ENCODE measurements around the gene PTPRT.

The PTPRT gene

GRCh38 chr20:42697962-42698361, 491.7 kb downstream of the PTPRT start:
- H3K4me3 ChIP-seq (ENCODE audit: low read depth, low read length) = no peak overlapping the region
- TF ChIP-seq POLR2A (IDR thresholded peaks at IDR 0.05; ENCODE audit: extremely low read depth, insufficient read length) (no peak), MYC (IDR thresholded peaks at IDR 0.05; ENCODE audit: low read depth, low read length) (no peak), MAX (IDR thresholded peaks at IDR 0.05; ENCODE audit: low read depth, low read length) (no peak)
- no peak for DNase-seq (ENCODE audit: low read depth)

DNA sequence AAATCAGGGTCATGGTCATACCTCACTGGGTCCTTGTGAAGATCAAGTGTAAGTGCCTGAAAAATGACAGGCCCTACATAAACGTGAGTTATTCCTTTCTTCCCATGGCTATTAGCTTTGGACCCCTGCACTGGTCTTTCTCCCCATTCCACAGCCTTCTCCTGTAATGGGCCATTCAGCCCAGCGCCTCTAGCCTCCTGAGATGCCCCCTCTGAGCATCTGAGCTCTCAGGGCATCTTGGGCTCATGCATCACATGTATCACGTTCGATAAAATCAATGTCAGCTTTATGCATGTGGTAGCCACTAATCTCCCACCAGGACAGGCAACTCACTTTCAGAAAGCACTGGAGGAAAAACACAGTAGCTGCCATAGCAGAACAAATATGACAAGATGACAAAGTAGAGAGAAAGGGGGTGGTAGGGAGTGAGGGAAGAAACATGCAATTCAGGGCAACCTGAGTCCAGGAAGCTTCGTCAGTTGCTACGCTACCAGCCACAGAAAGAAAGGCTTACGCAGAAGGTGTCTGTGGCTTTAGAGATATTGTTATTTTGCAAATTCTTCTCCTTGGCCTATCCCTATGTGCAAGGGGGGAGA, 498.8 kb downstream of the PTPRT start:
- no peak overlapping the region for H3K4me3 ChIP-seq (ENCODE audit: low read depth, low read length)
- no peak for DNase-seq (ENCODE audit: low read depth)
- TF ChIP-seq, protein P1, sequence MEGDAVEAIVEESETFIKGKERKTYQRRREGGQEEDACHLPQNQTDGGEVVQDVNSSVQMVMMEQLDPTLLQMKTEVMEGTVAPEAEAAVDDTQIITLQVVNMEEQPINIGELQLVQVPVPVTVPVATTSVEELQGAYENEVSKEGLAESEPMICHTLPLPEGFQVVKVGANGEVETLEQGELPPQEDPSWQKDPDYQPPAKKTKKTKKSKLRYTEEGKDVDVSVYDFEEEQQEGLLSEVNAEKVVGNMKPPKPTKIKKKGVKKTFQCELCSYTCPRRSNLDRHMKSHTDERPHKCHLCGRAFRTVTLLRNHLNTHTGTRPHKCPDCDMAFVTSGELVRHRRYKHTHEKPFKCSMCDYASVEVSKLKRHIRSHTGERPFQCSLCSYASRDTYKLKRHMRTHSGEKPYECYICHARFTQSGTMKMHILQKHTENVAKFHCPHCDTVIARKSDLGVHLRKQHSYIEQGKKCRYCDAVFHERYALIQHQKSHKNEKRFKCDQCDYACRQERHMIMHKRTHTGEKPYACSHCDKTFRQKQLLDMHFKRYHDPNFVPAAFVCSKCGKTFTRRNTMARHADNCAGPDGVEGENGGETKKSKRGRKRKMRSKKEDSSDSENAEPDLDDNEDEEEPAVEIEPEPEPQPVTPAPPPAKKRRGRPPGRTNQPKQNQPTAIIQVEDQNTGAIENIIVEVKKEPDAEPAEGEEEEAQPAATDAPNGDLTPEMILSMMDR (IDR thresholded peaks at IDR 0.05; ENCODE audit: low read depth, low read length) = no peak
- TF ChIP-seq POLR2A (IDR thresholded peaks at IDR 0.05; ENCODE audit: extremely low read depth, insufficient read length) = no peak
- no peak for TF ChIP-seq MYC (IDR thresholded peaks at IDR 0.05; ENCODE audit: low read depth, low read length)
- no peak for TF ChIP-seq MAX (IDR thresholded peaks at IDR 0.05; ENCODE audit: low read depth, low read length)

- H3K4me3 ChIP-seq (ENCODE audit: low read depth, low read length) = no peak overlapping the region
- peak; percentile 21 for DNase-seq (ENCODE audit: low read depth)
- TF ChIP-seq, protein P1 (IDR thresholded peaks at IDR 0.05; ENCODE audit: low read depth, low read length) = no peak
- no peak for TF ChIP-seq POLR2A (IDR thresholded peaks at IDR 0.05; ENCODE audit: extremely low read depth, insufficient read length)
- TF ChIP-seq MAX (IDR thresholded peaks at IDR 0.05; ENCODE audit: low read depth, low read length) = no peak
- no peak for TF ChIP-seq MYC (IDR thresholded peaks at IDR 0.05; ENCODE audit: low read depth, low read length)
Measured at GRCh38 chr20:42688576-42688975, 501.1 kb downstream of the PTPRT start.

GRCh38 chr20:42686057-42686456, 503.6 kb downstream of the PTPRT start:
- TF ChIP-seq, protein P1 (IDR thresholded peaks at IDR 0.05; ENCODE audit: low read depth, low read length) = no peak
- TF ChIP-seq POLR2A (IDR thresholded peaks at IDR 0.05; ENCODE audit: extremely low read depth, insufficient read length) (no peak), MYC (IDR thresholded peaks at IDR 0.05; ENCODE audit: low read depth, low read length) (no peak), MAX (IDR thresholded peaks at IDR 0.05; ENCODE audit: low read depth, low read length) (no peak)
- DNase-seq (ENCODE audit: low read depth) = no peak
- no peak overlapping the region for H3K4me3 ChIP-seq (ENCODE audit: low read depth, low read length)

DNA sequence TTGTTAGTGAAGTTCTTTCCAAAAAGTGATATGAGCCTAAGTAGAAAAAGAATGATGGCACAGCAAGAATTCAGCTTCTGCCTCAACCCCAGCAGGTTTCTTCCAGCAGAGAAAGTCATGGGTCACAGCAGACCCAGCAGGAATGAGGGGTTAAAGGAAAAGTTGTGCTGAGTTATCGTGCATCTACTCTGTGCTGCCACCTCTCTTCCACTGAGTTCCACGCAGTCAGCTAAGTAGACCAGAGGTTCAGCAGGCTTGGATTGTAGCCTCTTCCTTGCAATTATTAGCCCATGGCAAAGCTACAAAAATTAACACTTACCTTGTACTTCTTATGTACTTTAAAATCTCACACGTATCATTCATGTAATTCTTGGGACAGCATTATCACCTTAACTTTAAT, 510.8 kb downstream of the PTPRT start:
- no peak for TF ChIP-seq MAX (IDR thresholded peaks at IDR 0.05; ENCODE audit: low read depth, low read length)
- no peak for TF ChIP-seq MYC (IDR thresholded peaks at IDR 0.05; ENCODE audit: low read depth, low read length)
- TF ChIP-seq, protein P1 (IDR thresholded peaks at IDR 0.05; ENCODE audit: low read depth, low read length) = peak; percentile 38
- no peak for TF ChIP-seq POLR2A (IDR thresholded peaks at IDR 0.05; ENCODE audit: extremely low read depth, insufficient read length)
- H3K4me3 ChIP-seq (ENCODE audit: low read depth, low read length) = no peak overlapping the region
- peak; percentile 19 for DNase-seq (ENCODE audit: low read depth)

- TF ChIP-seq POLR2A (IDR thresholded peaks at IDR 0.05; ENCODE audit: extremely low read depth, insufficient read length) (no peak), MYC (IDR thresholded peaks at IDR 0.05; ENCODE audit: low read depth, low read length) (no peak), MAX (IDR thresholded peaks at IDR 0.05; ENCODE audit: low read depth, low read length) (no peak)
- TF ChIP-seq, protein P1 (IDR thresholded peaks at IDR 0.05; ENCODE audit: low read depth, low read length) = no peak
- no peak for DNase-seq (ENCODE audit: low read depth)
Measured at GRCh38 chr20:42656130-42656529, 533.6 kb downstream of the PTPRT start.

More at GRCh38 chr20:42656130-42656529, 533.6 kb downstream of the PTPRT start:
- no peak overlapping the region for H3K4me3 ChIP-seq (ENCODE audit: low read depth, low read length)

All from NB4 (cell line).